ENCODE data around the gene FOXP1.

Gene FOXP1

DNA sequence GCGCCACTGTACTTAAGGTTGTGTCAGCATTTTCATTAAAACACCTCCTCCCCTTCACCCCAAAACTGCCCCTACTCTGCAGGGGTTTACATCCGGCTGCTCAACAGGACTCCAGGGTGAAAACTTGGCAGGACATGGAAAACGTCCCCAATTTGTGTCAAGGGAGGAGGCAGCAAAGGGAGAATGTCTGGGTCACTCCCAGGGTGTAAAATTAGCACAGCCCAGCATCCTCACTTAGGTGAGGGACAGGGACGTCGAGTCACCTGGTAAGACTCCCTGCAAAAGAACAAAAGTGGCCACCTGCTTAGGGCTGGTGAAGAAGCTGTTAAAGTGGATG, 532.3 kb downstream of the FOXP1 start:
- no peak for DNase-seq (ENCODE audit: extremely low read depth, insufficient read length)
- H3K4me3 ChIP-seq (replicated peaks; ENCODE audit: low read depth, low read length), result no peak overlapping the region
- TF ChIP-seq CTCF (IDR thresholded peaks at IDR 0.05; ENCODE audit: insufficient read depth, low read length, poor library complexity, severe bottlenecking), result no peak
- H3K27me3 ChIP-seq (replicated peaks; ENCODE audit: control insufficient read depth, insufficient read depth, low read length), result no peaks in the 10 kb centered on the region
- no peaks in the 10 kb centered on the region for H3K36me3 ChIP-seq (ENCODE audit: control insufficient read depth, insufficient read depth, low read length)

- no peak for DNase-seq (ENCODE audit: extremely low read depth, insufficient read length)
- no peak for TF ChIP-seq CTCF (IDR thresholded peaks at IDR 0.05; ENCODE audit: insufficient read depth, low read length, poor library complexity, severe bottlenecking)
- Histone ChIP-seq H3K4me3 (replicated peaks; ENCODE audit: low read depth, low read length) (no peak overlapping the region), H3K36me3 (ENCODE audit: control insufficient read depth, insufficient read depth, low read length) (no peaks in the 10 kb centered on the region), H3K27me3 (replicated peaks; ENCODE audit: control insufficient read depth, insufficient read depth, low read length) (no peaks in the 10 kb centered on the region)
Observed at GRCh38 chr3:71050538-71051258, 532.8 kb downstream of the FOXP1 start.

DNA sequence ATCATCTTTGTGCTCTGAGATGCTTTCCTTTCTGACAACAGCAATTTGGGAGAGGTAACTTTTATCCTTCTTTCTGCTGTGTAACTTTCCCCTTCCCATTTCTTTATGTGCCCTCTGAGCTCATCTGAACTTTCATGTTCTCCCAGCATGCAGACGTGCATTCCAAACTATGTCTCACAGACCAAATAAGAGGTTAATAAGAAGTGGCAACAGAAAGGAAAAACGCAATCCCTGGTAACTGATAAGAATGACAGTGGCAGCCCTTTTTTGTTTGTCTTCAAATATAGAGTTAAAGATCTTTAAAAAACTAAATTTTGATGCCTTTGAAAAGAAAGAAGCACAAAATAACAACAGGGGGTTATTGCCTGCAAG, 533.4 kb downstream of the FOXP1 start:
- no peak for DNase-seq (ENCODE audit: extremely low read depth, insufficient read length)
- no peak overlapping the region for H3K4me3 ChIP-seq (replicated peaks; ENCODE audit: low read depth, low read length)
- no peaks in the 10 kb centered on the region for H3K36me3 ChIP-seq (ENCODE audit: control insufficient read depth, insufficient read depth, low read length)
- no peaks in the 10 kb centered on the region for H3K27me3 ChIP-seq (replicated peaks; ENCODE audit: control insufficient read depth, insufficient read depth, low read length)
- TF ChIP-seq CTCF (IDR thresholded peaks at IDR 0.05; ENCODE audit: insufficient read depth, low read length, poor library complexity, severe bottlenecking), result no peak

DNA sequence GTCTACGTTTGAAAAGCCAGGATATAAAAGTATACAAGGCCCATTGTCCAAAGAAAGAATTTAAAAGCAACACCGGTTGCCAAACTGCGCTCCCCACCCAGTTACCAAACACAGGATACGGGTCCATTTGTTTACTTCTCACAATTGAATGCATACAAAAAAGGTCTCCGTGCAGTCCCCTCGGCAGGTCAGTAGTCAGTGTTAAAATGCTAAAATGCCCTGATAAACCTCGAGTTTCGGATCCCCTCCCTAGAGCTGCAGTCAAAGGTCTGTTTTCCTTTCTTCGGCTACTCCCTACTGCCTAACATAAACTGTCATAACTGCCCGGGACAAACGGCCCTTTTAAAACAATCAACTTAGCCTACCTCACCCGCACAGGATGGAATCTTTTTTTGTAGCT, 534.6 kb downstream of the FOXP1 start:
- H3K36me3 ChIP-seq (ENCODE audit: control insufficient read depth, insufficient read depth, low read length), result no peaks in the 10 kb centered on the region
- no peak for DNase-seq (ENCODE audit: extremely low read depth, insufficient read length)
- no peak overlapping the region for H3K4me3 ChIP-seq (replicated peaks; ENCODE audit: low read depth, low read length)

GRCh38 chr3:71047616-71048531, 535.7 kb downstream of the FOXP1 start:
- no peak for DNase-seq (ENCODE audit: extremely low read depth, insufficient read length)
- Histone ChIP-seq H3K27me3 (replicated peaks; ENCODE audit: control insufficient read depth, insufficient read depth, low read length) (no peaks in the 10 kb centered on the region), H3K36me3 (ENCODE audit: control insufficient read depth, insufficient read depth, low read length) (no peaks in the 10 kb centered on the region), H3K4me3 (replicated peaks; ENCODE audit: low read depth, low read length) (no peak overlapping the region)
- no peak for TF ChIP-seq CTCF (IDR thresholded peaks at IDR 0.05; ENCODE audit: insufficient read depth, low read length, poor library complexity, severe bottlenecking)

More for the DNA sequence above, 534.6 kb downstream of the FOXP1 start:
- TF ChIP-seq CTCF (IDR thresholded peaks at IDR 0.05; ENCODE audit: insufficient read depth, low read length, poor library complexity, severe bottlenecking), result no peak
- H3K27me3 ChIP-seq (replicated peaks; ENCODE audit: control insufficient read depth, insufficient read depth, low read length), result no peaks in the 10 kb centered on the region
